H54 (cell line): ENCODE data around the gene ANAPC15.

ENCODE experiments used
- DNase-seq: peaks from one replicate; pipeline ENCODE4 v3.0.0; 2011; ENCODE audit warnings: low spot score, mixed read lengths; ENCODE audit not compliant: insufficient read length
- FAIRE-seq: peaks from 3 replicates; lab custom pipeline; 2011; peaks lifted over from hg19 to GRCh38; lab: Jason Lieb, UNC
- POLR2A ChIP-seq: IDR thresholded peaks from 2 replicates; pipeline ENCODE4 v1.6.1; 2011; ENCODE audit warnings: low read depth, mild to moderate bottlenecking, low read length

Gene ANAPC15

DNA sequence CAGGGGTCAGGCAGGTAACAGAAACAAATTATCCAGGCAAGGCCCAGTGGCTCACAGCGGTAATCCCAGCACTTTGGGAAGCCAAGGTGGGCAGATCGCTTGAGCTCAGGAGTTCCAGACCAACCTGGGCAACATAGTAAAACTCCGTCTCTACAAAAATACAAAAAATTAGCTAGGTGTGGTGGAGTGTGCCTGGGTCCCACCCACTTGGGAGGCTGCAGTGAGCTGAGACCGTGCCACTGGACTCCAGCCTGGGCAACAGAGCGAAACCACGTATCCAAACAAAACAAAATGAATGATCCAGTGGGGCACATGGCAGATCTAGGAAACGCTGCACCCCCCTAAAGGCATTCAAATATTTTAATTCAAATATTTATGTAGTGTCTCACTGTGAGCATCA, 42.0 kb downstream of the ANAPC15 start:
- no peak for TF ChIP-seq POLR2A
- no peak for FAIRE-seq
- DNase-seq = no peak

DNA sequence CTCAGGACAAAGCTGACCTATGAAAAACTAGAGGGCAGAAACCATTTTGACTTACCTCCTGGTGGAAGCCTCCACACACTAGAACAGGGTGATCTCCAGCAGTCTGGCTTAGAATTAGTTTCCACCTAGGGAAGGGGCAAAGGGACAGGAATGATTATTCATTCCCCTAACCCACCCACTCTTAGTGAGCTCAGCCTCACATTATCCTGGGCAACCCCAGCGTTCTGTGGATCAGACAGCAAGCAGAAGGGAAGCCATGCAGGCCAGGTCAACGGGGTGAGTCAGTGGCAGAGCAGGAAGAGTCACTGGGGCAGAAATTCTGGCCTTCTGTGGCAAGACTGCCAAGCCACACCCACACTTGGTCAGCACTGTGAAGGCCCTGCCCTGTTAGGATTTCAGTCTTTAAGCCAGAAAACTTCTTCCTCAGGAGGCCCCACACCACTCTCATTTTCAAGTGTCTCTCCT, 42.7 kb downstream of the ANAPC15 start:
- FAIRE-seq = peak; percentile 82
- DNase-seq = peak; percentile 69
- TF ChIP-seq POLR2A = peak; percentile 30; the same call in 1 of the 2 replicates

DNA sequence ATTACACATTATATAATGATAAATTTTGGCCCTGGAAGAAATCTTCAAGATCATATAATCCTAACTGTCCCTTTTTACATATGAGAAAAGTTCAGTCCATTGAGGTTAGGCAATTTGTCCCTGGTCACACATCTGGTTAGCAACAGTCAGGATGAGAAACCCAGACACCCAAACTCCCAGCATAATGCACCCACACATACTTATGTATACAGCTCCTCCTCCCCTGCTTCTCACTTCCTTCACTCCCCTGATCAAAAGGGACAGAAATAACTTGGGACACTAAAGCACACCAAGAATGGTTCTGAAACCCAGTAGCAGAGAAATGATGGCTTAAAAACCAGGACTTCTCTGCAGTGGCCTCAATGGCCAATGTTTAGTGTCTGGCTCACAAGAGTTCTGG, 43.3 kb downstream of the ANAPC15 start:
- DNase-seq = no peak
- FAIRE-seq = no peak
- no peak for TF ChIP-seq POLR2A

DNA sequence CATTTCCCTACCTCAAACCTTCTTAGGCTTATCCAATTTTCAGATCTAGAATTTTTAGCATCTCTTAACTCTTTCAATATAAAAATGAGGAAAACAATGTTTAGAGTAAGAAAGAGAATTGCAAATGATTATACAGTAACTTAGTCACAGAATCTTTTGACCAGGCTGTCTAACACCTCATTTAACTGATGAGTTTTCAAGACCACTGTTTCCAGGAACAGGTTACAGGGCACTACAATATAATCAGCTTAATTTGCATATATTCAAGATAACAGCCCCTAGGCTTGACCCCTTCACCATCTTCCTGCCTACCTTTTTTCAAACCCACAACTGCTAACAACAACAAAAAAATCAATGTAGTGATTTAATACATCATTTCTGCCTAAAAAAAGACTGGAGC, 44.8 kb downstream of the ANAPC15 start:
- no peak for TF ChIP-seq POLR2A
- FAIRE-seq = no peak
- no peak for DNase-seq

DNA sequence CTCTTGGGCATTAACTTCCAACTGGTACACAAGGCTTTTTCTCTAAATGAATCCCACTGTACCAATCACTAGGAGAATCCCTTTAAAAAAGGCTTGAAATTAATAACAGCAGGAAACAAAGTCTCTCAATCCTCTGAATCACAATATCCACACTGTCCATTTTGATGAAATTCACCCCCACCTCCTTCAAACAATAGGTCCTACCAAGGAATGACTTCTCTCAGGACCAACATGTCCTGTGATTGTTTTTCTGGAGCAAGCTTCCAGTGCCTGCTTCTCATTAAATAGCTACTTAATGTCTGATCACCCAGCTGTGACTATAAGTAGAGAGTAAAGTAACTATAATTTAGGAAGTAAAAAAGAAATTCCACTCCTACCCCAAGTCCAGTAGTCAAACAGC, 45.2 kb downstream of the ANAPC15 start:
- TF ChIP-seq POLR2A = no peak
- FAIRE-seq (no peak), DNase-seq (no peak)

DNA sequence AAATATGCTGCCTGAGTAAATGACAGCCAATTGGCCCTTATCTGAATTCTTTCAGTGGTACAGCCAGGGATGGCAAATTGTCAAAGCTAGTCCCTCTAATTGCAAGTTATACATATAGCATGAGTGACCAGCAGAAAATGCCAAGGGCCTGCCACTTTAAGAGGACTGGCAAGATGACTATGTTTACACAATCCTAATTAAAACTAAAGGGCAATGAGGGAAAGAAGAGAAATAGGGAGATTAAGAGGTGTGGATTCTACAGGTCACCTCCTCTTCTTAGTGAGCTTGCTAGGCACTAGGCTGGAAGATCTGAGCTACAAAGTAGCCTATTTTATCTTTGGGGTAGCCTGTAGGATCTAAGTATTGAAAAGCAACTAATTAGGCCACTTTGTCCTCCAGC, 45.6 kb downstream of the ANAPC15 start:
- FAIRE-seq (no peak), DNase-seq (no peak)
- TF ChIP-seq POLR2A = no peak

DNA sequence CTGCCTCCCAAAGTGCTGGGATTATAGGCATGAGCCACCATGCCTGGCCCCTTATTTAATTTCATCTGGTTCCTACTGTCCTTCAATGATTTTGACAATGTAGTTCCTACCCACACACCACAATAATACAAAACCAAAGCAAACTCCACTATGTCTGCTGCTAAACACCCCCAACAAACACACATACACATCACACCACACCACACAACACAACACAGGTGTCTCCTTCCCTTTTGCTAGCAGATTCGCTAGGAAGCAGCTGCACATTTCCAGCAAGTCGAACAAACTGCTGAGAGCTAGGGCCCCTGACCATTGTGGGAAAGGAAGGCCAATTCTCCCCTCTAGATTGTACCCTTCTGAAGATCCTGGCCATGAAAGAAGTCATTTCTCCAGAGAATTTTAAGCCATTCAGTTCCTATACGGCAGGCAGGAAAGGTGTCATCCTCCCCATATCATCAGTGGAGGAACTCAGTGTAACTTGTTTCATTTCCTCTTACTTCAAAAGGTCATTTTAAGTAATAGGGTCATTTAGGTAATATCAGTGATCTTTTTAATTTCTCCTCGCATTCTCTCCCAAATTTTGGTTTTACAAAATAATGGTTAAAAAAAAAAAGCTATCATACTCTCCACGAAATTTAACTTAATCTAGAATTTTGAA, 50.6 kb downstream of the ANAPC15 start:
- DNase-seq = no peak
- no peak for TF ChIP-seq POLR2A
- no peak for FAIRE-seq
